Lower leg skin (tissue), 3 donors: ENCODE measurements around the gene PGBD1.

Source experiments
- CTCF ChIP-seq, 3 donors: fragments of 450-650 bp; IDR thresholded peaks; one replicate each; pipeline ENCODE4 v1.5.1; 2016; ENCODE audit warnings: antibody characterized with exemption in 3 of 3, mild to moderate bottlenecking in 3 of 3, moderate library complexity in 2 of 3
- POLR2A ChIP-seq, 2 donors: fragments of 450-650 bp; IDR thresholded peaks; one replicate each; pipeline ENCODE4 v1.6.1; 2016 to 2017; ENCODE audit warnings: antibody characterized with exemption in 2 of 2, mild to moderate bottlenecking in 1 of 2, moderate library complexity in 1 of 2

- TF ChIP-seq CTCF (IDR thresholded peaks at IDR 0.05), result no peak
- no peak for TF ChIP-seq POLR2A (IDR thresholded peaks at IDR 0.05)
Observed at GRCh38 chr6:28280595-28281287, 631 bp upstream of the PGBD1 start.
